ENCODE results near the gene LRRC3B.

DNA sequence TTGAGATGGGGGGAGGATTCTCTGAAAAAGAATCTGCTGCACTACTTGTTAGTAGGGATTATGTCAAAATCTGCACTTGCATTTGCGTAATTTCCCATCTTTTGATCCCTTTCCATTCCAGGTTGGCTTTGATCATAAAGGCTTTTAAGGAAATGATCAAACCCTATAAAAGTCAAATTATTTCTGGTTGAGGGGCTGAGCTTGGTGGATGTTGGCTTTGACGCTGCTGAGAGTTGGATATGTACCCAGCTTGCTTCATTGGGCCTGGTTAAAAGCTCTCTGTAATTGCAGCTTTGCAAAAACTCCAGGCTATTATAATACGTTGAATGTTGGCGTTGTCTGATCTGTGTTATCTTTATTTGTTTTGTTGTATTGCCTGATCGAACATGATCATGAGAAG lies 12.0 kb downstream of the LRRC3B start:
- TF ChIP-seq YY1 (IDR thresholded peaks at IDR 0.05; ENCODE audit: insufficient read depth, insufficient read length) (no peak), ZNF274 (IDR thresholded peaks at IDR 0.05; ENCODE audit: low read depth, low read length) (no peak)

Data from NT2/D1 (cell line).